H1 (cell line): ENCODE data around the gene RPL12. TPM values are rescaled to one million over a fixed set of nuclear protein-coding genes. Genes with fewer than 3 reads are reported as not detected.

Source experiments
- CTCF ChIA-PET: fragments of 300-600 bp; sonication (Branson Sonifier 250); formaldehyde crosslinking; loops from one replicate; lab custom pipeline; 2021; ENCODE audit not compliant: partially characterized antibody; lab: Charles Lee
- POLR2A ChIA-PET: fragments of 300-600 bp; sonication (Branson Sonifier 250); formaldehyde crosslinking; loops from one replicate; lab custom pipeline; 2021; ENCODE audit warnings: inconsistent platforms; ENCODE audit not compliant: partially characterized antibody; lab: Charles Lee
- DNase-seq, 2 experiments: peaks; one replicate each; pipeline versions ENCODE4 v3.0.0 to v3.0.0-alpha.2; 2010 to 2022; ENCODE audit warnings: low spot score in 2 of 2, low read depth in 1 of 2, mixed read lengths in 1 of 2
- FAIRE-seq: peaks from 2 replicates; lab custom pipeline; 2011; peaks lifted over from hg19 to GRCh38; lab: Jason Lieb, UNC
- H2AFZ ChIP-seq: 2 replicates; pipeline ENCODE4 v1.8.1; 2012; ENCODE audit warnings: low read length, inconsistent platforms
- H2AK5ac ChIP-seq: 2 replicates; pipeline ENCODE4 v1.6.1; 2013; ENCODE audit warnings: low read depth, low read length
- H2BK120ac ChIP-seq: replicated peaks from 2 replicates; pipeline ENCODE3; 2013; ENCODE audit warnings: low read depth, low read length, inconsistent platforms
- H2BK12ac ChIP-seq: 2 replicates; pipeline ENCODE4 v1.6.1; 2013; ENCODE audit warnings: low read depth, low read length
- H2BK15ac ChIP-seq: 2 replicates; pipeline ENCODE4 v1.6.1; 2013; ENCODE audit warnings: low read length
- H2BK20ac ChIP-seq: 2 replicates; pipeline ENCODE4 v1.6.1; 2013; ENCODE audit warnings: low read length
- H2BK5ac ChIP-seq: 2 replicates; pipeline ENCODE4 v1.6.1; 2013; ENCODE audit warnings: low read depth, low read length
- H3K14ac ChIP-seq: 2 replicates; pipeline ENCODE4 v1.6.1; 2013; ENCODE audit warnings: inconsistent platforms; ENCODE audit not compliant: insufficient read length
- H3K18ac ChIP-seq: 2 replicates; pipeline ENCODE4 v1.6.1; 2013; ENCODE audit warnings: low read length; ENCODE audit errors: extremely low read depth
- H3K23ac ChIP-seq: 2 replicates; pipeline ENCODE4 v1.6.1; 2013; ENCODE audit warnings: inconsistent platforms; ENCODE audit not compliant: insufficient read length
- H3K23me2 ChIP-seq: 2 replicates; pipeline ENCODE4 v1.6.1; 2013; ENCODE audit warnings: low read depth, low read length
- H3K27ac ChIP-seq: 2 replicates; pipeline ENCODE4 v1.6.1; 2011; ENCODE audit warnings: low read depth, low read length, inconsistent platforms
- H3K27me3 ChIP-seq, 4 experiments: replicated peaks in 1 of 4; 1 replicate in 1 of 4; 2 replicates in 3 of 4; pipeline versions ENCODE4 v1.6.1 to v1.8.1; 2011 to 2013; ENCODE audit warnings: low read length in 3 of 4, mild to moderate bottlenecking in 3 of 4, inconsistent platforms in 2 of 4, mixed read lengths in 2 of 4, moderate library complexity in 1 of 4; ENCODE audit not compliant: control insufficient read depth in 3 of 4, insufficient read depth in 3 of 4; ENCODE audit errors: extremely low read depth in 1 of 4
- H3K36me3 ChIP-seq, 4 experiments: 2 replicates each; pipeline versions ENCODE4 v1.6.1 to v1.8.1; 2011 to 2013; ENCODE audit warnings: mild to moderate bottlenecking in 4 of 4, low read length in 3 of 4, moderate library complexity in 2 of 4, control low read depth in 1 of 4, inconsistent platforms in 1 of 4; ENCODE audit not compliant: insufficient read depth in 4 of 4, control insufficient read depth in 2 of 4
- H3K4ac ChIP-seq: replicated peaks from 2 replicates; pipeline ENCODE3; 2013; ENCODE audit warnings: low read length, low read depth, mixed read lengths, inconsistent platforms; ENCODE audit not compliant: insufficient read length
- H3K4me1 ChIP-seq, 4 experiments: replicated peaks in 1 of 4; 1 replicate in 1 of 4; 2 replicates in 3 of 4; pipeline versions ENCODE4 v1.6.1 to v1.8.1; 2011 to 2013; ENCODE audit warnings: low read length in 3 of 4, inconsistent platforms in 2 of 4, mixed read lengths in 1 of 4; ENCODE audit not compliant: insufficient read depth in 4 of 4, control insufficient read depth in 3 of 4
- H3K4me2 ChIP-seq, 2 experiments: 2 replicates each; pipeline versions ENCODE4 v1.6.1 to v1.8.1; 2011 to 2013; ENCODE audit warnings: low read depth in 2 of 2, low read length in 2 of 2, control low read depth in 1 of 2, inconsistent platforms in 1 of 2, mild to moderate bottlenecking in 1 of 2; ENCODE audit not compliant: insufficient read depth in 1 of 2
- H3K4me3 ChIP-seq, 4 experiments: fragments of 200-600, 300-600 bp in 1 of 4; sonication (generic), shearing (Covaris generic), sonication (Bioruptor Twin) in 1 of 4; 2 replicates each; pipeline versions ENCODE4 v1.5.1 to v1.8.1; 2011 to 2016; ENCODE audit warnings: low read length in 4 of 4, low read depth in 3 of 4, control low read depth in 2 of 4, inconsistent platforms in 2 of 4, mild to moderate bottlenecking in 2 of 4, mixed read lengths in 1 of 4, moderate library complexity in 1 of 4; ENCODE audit not compliant: insufficient read depth in 2 of 4; ENCODE audit errors: extremely low read depth in 1 of 4
- H3K56ac ChIP-seq: replicated peaks from 2 replicates; pipeline ENCODE3; 2013; ENCODE audit warnings: low read depth, mild to moderate bottlenecking, mixed read lengths, low read length, inconsistent platforms; ENCODE audit not compliant: insufficient read length
- H3K79me1 ChIP-seq: 2 replicates; pipeline ENCODE4 v1.6.1; 2013; ENCODE audit warnings: low read depth, low read length, control low read depth
- H3K79me2 ChIP-seq, 2 experiments: 2 replicates each; pipeline versions ENCODE4 v1.6.1 to v1.8.1; 2012 to 2013; ENCODE audit warnings: low read length in 2 of 2, mild to moderate bottlenecking in 2 of 2, inconsistent platforms in 1 of 2; ENCODE audit not compliant: insufficient read depth in 2 of 2, control insufficient read depth in 1 of 2
- H3K9ac ChIP-seq, 4 experiments: replicated peaks in 1 of 4; 1 replicate in 1 of 4; 2 replicates in 3 of 4; pipeline versions ENCODE4 v1.6.1 to v1.8.1; 2011 to 2013; ENCODE audit warnings: low read depth in 3 of 4, low read length in 3 of 4, control low read depth in 2 of 4, mild to moderate bottlenecking in 2 of 4, moderate library complexity in 2 of 4, inconsistent platforms in 1 of 4; ENCODE audit errors: extremely low read depth in 1 of 4
- H3K9me3 ChIP-seq, 2 experiments: 2 replicates each; pipeline versions ENCODE4 v1.6.1 to v1.8.1; 2012 to 2013; ENCODE audit warnings: mild to moderate bottlenecking in 2 of 2, moderate library complexity in 2 of 2, control low read depth in 1 of 2, inconsistent platforms in 1 of 2, low read depth in 1 of 2, low read length in 1 of 2, mixed read lengths in 1 of 2; ENCODE audit not compliant: insufficient read depth in 2 of 2
- H4K20me1 ChIP-seq, 2 experiments: replicated peaks in 1 of 2; 2 replicates each; pipeline versions ENCODE3 to v1.8.1; 2011 to 2013; ENCODE audit warnings: inconsistent platforms in 2 of 2, low read length in 2 of 2, mild to moderate bottlenecking in 1 of 2; ENCODE audit not compliant: insufficient read depth in 2 of 2, control insufficient read depth in 1 of 2
- H4K5ac ChIP-seq: 2 replicates; pipeline ENCODE4 v1.6.1; 2013; ENCODE audit warnings: low read length, low read depth, mixed read lengths, inconsistent platforms; ENCODE audit not compliant: insufficient read length
- H4K8ac ChIP-seq: 2 replicates; pipeline ENCODE4 v1.8.0; 2013; ENCODE audit warnings: mild to moderate bottlenecking, moderate library complexity, low read length, inconsistent platforms; ENCODE audit not compliant: insufficient read depth; ENCODE audit errors: extremely low read depth
- H4K91ac ChIP-seq: replicated peaks from 2 replicates; pipeline ENCODE3; 2013; ENCODE audit warnings: low read length, mixed read lengths, inconsistent platforms; ENCODE audit not compliant: insufficient read length
- BACH1 ChIP-seq: IDR thresholded peaks from 2 replicates; pipeline ENCODE4 v1.6.1; 2012; ENCODE audit warnings: low read length, improper control_type of control experiment
- EGR1 ChIP-seq: IDR thresholded peaks from 2 replicates; pipeline ENCODE4 v1.6.1; 2011; ENCODE audit warnings: low read depth, low read length, borderline replicate concordance
- GTF2F1 ChIP-seq: IDR thresholded peaks from 2 replicates; pipeline ENCODE4 v1.6.1; 2012; ENCODE audit warnings: low read depth, low read length, improper control_type of control experiment, borderline replicate concordance
- HDAC6 ChIP-seq: IDR thresholded peaks from one replicate; pipeline ENCODE4 v1.7.1; 2012; ENCODE audit warnings: low read depth, mild to moderate bottlenecking, inconsistent platforms, low read length, moderate library complexity
- JUN ChIP-seq: IDR thresholded peaks from 2 replicates; pipeline ENCODE4 v1.6.1; 2011; ENCODE audit warnings: low read depth, mild to moderate bottlenecking, improper control_type of control experiment, low read length
- NRF1 ChIP-seq: IDR thresholded peaks from 2 replicates; pipeline ENCODE4 v1.6.1; 2011; ENCODE audit warnings: mild to moderate bottlenecking, low read depth, low read length, improper control_type of control experiment
- RAD21 ChIP-seq, 2 experiments: IDR thresholded peaks in 1 of 2; conservative IDR thresholded peaks in 1 of 2; 2 replicates each; pipeline ENCODE4 v1.6.1; 2011; ENCODE audit warnings: low read depth in 2 of 2, low read length in 2 of 2, improper control_type of control experiment in 1 of 2, inconsistent platforms in 1 of 2, mild to moderate bottlenecking in 1 of 2, moderate library complexity in 1 of 2
- RBBP5 ChIP-seq: IDR thresholded peaks from 2 replicates; pipeline ENCODE4 v1.7.1; 2012; ENCODE audit warnings: low read depth, mild to moderate bottlenecking, inconsistent platforms, low read length, moderate library complexity, borderline replicate concordance
- RFX5 ChIP-seq: IDR thresholded peaks from 2 replicates; pipeline ENCODE4 v1.6.1; 2011; ENCODE audit warnings: low read depth, low read length, improper control_type of control experiment, borderline replicate concordance
- RNF2 ChIP-seq: fragments of 200-900, 300-1000 bp; sonication (generic); IDR thresholded peaks from 2 replicates; pipeline ENCODE4 v1.7.1; 2016; ENCODE audit warnings: borderline replicate concordance, low read depth, mild to moderate bottlenecking, antibody characterized with exemption, low read length; ENCODE audit not compliant: poor library complexity, severe bottlenecking; ENCODE audit errors: missing control alignments
- SIN3A ChIP-seq, 2 experiments: IDR thresholded peaks in 1 of 2; conservative IDR thresholded peaks in 1 of 2; 2 replicates each; pipeline ENCODE4 v1.6.1; 2011 to 2012; ENCODE audit warnings: low read length in 2 of 2, improper control_type of control experiment in 1 of 2, low read depth in 1 of 2, mild to moderate bottlenecking in 1 of 2
- SUZ12 ChIP-seq: fragments of 200-600 bp; sonication (generic); IDR thresholded peaks from 2 replicates; pipeline ENCODE4 v1.6.1; 2012; ENCODE audit warnings: mild to moderate bottlenecking, inconsistent platforms, low read length, moderate library complexity, mixed read lengths
- TAF1 ChIP-seq: IDR thresholded peaks from 2 replicates; pipeline ENCODE4 v1.6.1; 2011; ENCODE audit warnings: mild to moderate bottlenecking, low read depth, low read length
- WGBS, 2 experiments: shearing (Covaris generic) in 1 of 2; methylation state at CpG; one replicate each; pipeline versions ENCODE4 v1.1.6 to v1.1.7; 2013 to 2015; ENCODE audit warnings: low lambda C conversion rate in 2 of 2, mixed read lengths in 2 of 2, inconsistent platforms in 1 of 2, low coverage in 1 of 2, missing lambda C conversion rate in 1 of 2; ENCODE audit not compliant: insufficient replicate concordance in 2 of 2, insufficient coverage in 1 of 2, insufficient read length in 1 of 2; ENCODE audit errors: extremely low coverage in 1 of 2, missing lambda C conversion rate in 1 of 2; 5-methylcytosine and 5-hydroxymethylcytosine counted together
- polyA plus RNA-seq, 7 experiments: library from polyadenylated mRNA; depleted of rRNA in 3 of 7; stranded (reverse) in 5 of 7; unstranded in 2 of 7; fragments of >200 nt in 5 of 7; fragments of 200-250 nt in 2 of 7; gene quantifications; 1 replicate in 5 of 7; 2 replicates in 1 of 7; 4 replicates in 1 of 7; pipeline versions ENCODE4 v1.2.1 to v1.2.3, GENCODE V29; 2011 to 2013; ENCODE audit warnings: missing spikeins in 2 of 7, mixed read lengths in 2 of 7
- total RNA-seq: library from RNA; stranded (reverse); fragmentation: NEBNext Ultra II Directional; extraction: Animal tissue kit (Norgen Biotek cat#: 25700); gene quantifications from 2 replicates; pipeline ENCODE4 v1.2.1, GENCODE V29; 2021

RPL12 gene
- total and polyA plus RNA-seq, 2 of the 8 experiments (the other 6 are each of a cell fraction or from before 2014, with no cell fraction given), result 1,993 to 4,892 TPM

DNA sequence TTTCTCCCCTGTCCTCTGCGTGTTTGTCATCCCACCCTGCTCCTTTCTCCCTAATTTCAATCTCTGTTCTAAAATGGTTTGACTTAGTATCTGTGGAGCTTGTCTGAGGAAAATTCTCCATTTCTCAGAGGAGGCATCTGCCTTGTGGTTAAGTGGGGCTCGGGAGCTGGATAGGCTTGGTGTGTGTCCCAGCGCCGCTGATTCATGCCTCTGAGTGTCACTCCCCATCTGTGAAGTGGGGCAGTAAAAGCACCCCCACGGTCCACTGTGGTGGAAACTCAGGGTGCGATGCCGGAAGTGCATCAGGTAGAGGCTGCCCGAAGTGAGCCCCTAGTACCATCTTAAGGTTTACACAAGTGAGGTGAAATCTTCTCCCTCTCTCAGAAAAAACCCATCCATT, 37.7 kb upstream of the RPL12 start:
- H3K4me1 ChIP-seq, result peaks cover 0 to 7% (median 2%) of the 10 kb centered on the region in 4 experiments; a peak in 5 of 7 replicates
- H3K56ac ChIP-seq, result no peak overlapping the region
- H2AK5ac ChIP-seq, result no peak overlapping the region
- H4K91ac ChIP-seq, result no peak overlapping the region
- H3K18ac ChIP-seq, result no peak overlapping the region
- H3K27me3 ChIP-seq, result no peaks in the 10 kb centered on the region
- H3K4me3 ChIP-seq, result no peak overlapping the region
- no peaks in the 10 kb centered on the region for H3K79me1 ChIP-seq
- H4K5ac ChIP-seq, result no peak overlapping the region
- no peak overlapping the region for H3K4ac ChIP-seq
- FAIRE-seq, result no peak
- H3K36me3 ChIP-seq, result peaks cover 2 to 5% (median 3%) of the 10 kb centered on the region in 4 experiments; a peak in 3 of 8 replicates
- no peak overlapping the region for H2BK12ac ChIP-seq
- no peak overlapping the region for H2BK20ac ChIP-seq
- H3K4me2 ChIP-seq, result no peak overlapping the region
- DNase-seq, result no peak
- H3K79me2 ChIP-seq, result no peaks in the 10 kb centered on the region
- no peak overlapping the region for H3K9ac ChIP-seq
- no peak overlapping the region for H4K8ac ChIP-seq
- H3K14ac ChIP-seq, result no peak overlapping the region
- no peaks in the 10 kb centered on the region for H3K9me3 ChIP-seq
- POLR2A ChIA-PET, result interaction anchor here (0.8 to 1.3 kb wide), 4 partner anchors 14 to 49 kb away, joined by 3 read pairs; partner anchors contain the start of genes LRSAM1 and RPL12
- H2AFZ ChIP-seq, result no peak overlapping the region
- no peak overlapping the region for H2BK5ac ChIP-seq
- H2BK120ac ChIP-seq, result no peak overlapping the region
- no peaks in the 10 kb centered on the region for H3K23me2 ChIP-seq
- CTCF ChIA-PET, result interaction anchor here (0.5 to 6.9 kb wide), 24 partner anchors 8 to 380 kb away, joined by 3 to 78 read pairs (median 4); partner anchors contain the start of gene SLC2A8
- H3K23ac ChIP-seq, result no peak overlapping the region
- no peak overlapping the region for H2BK15ac ChIP-seq
- H3K27ac ChIP-seq, result no peak overlapping the region
- H4K20me1 ChIP-seq, result peaks cover 0 to 1% of the 10 kb centered on the region in 2 experiments
- WGBS, 2 experiments, result 79% methylated on average over 8 of the region's 8 CpGs; no CpG with 5 or more reads in 1 of the 2 experiments
- no peak for TF ChIP-seq RFX5
- no peak for TF ChIP-seq BACH1
- no peak for TF ChIP-seq SUZ12
- TF ChIP-seq GTF2F1, result no peak
- no peak for TF ChIP-seq RAD21 (IDR thresholded peaks at IDR 0.05 in 1 of 2, conservative IDR thresholded peaks at IDR 0.05 in 1 of 2; ENCODE audit: low read depth in 2 of 2, low read length in 2 of 2)
- TF ChIP-seq RNF2, result no peak
- no peak for TF ChIP-seq EGR1
- no peak for TF ChIP-seq RBBP5
- no peak for TF ChIP-seq JUN
- TF ChIP-seq SIN3A (conservative IDR thresholded peaks at IDR 0.05 in 1 of 2, IDR thresholded peaks at IDR 0.05 in 1 of 2; ENCODE audit: low read depth in 1 of 2, low read length in 2 of 2), result no peak
- TF ChIP-seq HDAC6, result no peak
- no peak for TF ChIP-seq TAF1
- no peak for TF ChIP-seq NRF1
